ENCODE data around the gene IFT52. TPM values are rescaled to one million over a fixed set of nuclear protein-coding genes. Genes with fewer than 3 reads are reported as not detected.
"Not testable (repeated sequence)": the region's sequence is repeated elsewhere in the genome, so short reads cannot be mapped to it uniquely, and the experiment has no call there.

The IFT52 gene
- total RNA-seq, 1 donor from 2014 or later = 55.4 TPM

DNA sequence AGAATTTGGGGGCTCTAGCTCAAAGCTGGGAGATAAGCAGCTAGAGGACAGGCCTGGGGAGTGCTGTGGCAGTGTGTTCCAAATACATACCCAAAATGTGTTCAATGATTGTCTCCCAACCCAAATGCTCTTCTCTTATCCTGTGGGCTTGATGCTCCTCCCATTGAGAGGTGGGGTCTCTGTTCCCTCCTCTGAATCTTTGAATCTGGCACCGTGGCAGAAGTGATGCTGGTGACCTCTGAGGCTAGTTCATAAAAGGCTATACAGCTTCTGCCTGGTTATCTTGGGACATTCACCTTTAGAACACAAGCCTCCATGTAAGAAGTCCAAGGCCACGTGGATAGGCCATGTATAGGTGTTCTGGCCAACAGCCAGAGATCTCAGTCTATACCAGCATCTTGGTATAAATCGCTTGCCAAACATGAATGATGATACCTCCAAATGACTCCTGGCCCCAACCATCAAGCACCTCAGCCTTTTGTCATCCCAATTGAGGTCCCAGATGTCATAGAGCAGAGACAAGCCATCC, 60.3 kb downstream of the IFT52 start:
- DNase-seq (ENCODE audit: low spot score) = no peak

DNA sequence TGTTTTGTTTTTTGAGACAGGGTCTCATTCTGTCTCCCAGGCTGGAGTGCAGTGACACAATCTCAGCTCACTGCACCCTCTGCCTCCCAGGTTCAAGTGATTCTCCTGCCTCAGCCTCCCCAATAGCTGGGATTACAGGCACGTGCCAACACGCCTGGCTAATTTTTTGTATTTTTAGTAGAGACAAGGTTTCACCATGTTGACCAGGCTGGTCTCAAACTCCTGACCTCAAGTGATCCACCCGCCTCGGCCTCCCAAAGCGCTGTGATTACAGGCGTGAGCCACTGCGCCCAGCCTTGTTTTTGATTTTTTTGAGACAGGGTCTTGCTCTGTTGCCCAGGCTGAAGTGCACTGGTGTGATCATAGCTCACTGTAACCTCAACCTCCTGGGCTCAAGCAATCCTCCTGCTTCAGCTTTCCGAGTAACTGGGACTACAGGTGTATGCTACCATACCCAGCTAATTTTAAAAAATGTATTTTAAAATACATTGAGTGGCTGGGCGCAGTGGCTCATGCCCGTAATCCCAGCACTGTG, 61.0 kb downstream of the IFT52 start:
- DNase-seq (ENCODE audit: low spot score) = not testable (repeated sequence)

DNA sequence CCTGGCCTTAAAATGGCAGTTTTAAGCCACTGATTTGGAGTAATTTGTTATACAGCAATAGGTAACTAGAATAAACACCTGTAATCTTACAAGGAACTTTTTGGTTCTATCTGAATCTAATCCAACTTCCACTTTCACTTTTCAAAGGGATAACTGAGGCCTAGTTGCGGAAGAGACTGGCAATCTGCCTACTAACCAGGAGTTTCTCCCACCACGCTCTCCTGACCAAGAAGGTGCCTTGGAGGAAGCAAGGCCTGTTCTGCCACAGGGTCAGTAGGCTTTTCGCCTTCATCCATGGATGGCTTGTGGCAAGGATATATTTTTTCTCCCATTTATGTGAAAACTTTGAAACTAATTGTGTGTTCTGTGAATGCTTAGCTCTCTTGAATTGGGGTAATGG, 63.2 kb downstream of the IFT52 start:
- DNase-seq (ENCODE audit: low spot score) = no peak

DNA sequence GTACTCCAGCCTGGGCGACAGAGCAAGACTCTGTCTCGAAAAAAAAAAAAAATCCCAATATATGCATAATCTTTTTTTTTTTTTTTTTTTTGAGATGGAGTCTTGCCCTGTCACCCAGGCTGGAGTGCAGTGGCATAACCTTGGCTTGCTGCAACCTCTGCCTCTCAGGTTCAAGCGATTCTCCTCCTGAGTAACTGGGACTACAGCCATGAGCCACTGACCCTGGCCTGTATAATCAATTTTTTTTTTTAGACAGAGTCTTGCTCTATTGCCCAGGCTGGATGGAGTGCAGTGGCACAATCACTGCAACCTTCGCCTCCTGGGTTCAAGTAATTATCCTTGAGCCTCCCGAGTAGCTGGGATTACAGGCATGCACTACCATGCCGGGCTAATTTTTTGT, 64.4 kb downstream of the IFT52 start:
- DNase-seq (ENCODE audit: low spot score) = not testable (repeated sequence)

DNA sequence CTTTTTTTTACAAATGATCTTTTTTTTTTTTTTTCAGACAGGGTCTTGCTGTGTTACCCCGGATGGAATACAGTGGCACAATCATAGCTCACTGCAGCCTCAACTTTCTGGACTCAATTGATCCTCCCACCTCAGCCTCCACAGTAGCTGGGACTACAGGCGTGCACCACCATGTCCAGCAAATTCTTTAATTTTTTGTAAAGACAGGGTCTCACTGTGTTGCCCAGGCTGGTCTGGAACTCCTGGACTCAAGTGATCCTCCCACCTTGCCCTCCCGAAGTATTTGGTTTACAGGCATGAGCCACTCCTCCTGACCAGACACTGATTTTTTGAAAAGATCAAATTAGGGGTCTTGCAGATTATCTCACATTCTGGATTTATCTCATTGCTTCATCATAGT, 65.2 kb downstream of the IFT52 start:
- no peak for DNase-seq (ENCODE audit: low spot score)

GRCh38 chr20:43658069-43658722, 67.5 kb downstream of the IFT52 start:
- DNase-seq (ENCODE audit: low spot score) = no peak

GRCh38 chr20:43658723-43659419, 68.1 kb downstream of the IFT52 start:
- DNase-seq (ENCODE audit: low spot score) = no peak

GRCh38 chr20:43662943-43663655, 72.4 kb downstream of the IFT52 start:
- no peak for DNase-seq (ENCODE audit: low spot score)

DNA sequence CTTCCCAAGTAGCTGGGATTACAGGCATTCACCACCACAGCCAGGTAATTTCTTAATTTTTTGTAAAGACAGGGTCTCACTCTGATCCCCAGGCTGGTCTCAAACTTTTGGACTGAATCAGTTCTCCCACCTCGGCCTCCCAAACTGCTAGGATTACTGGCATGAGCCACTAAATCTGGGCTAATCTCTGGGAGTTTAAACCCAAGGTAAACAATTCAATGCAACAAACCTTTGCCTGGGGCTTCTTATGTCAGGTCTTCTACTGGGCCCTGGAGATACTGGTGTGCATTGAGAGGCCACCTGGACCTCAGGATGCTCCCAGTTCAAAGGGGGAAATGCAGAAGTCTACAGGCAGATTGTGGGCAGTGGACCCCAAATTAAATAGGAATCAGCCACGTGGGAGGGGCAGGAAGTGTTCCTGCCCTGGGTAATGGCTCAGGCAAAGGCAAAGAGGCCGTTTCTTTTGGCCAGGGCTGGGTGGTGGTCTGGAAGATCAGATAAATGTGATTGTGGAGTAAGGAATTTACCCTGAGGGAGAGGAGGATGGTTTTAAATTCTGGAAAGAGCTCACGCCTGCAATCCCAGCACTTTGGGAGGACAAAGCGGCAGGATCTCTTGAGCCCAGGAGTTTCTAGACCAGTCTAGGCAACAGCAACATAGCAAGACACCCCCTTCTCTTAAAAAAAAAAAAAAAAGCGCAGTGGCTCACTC, 74.9 kb downstream of the IFT52 start:
- DNase-seq (ENCODE audit: low spot score) = no peak

- DNase-seq (ENCODE audit: low spot score) = peak; percentile 21
These were observed 75.9 kb downstream of the IFT52 start, which contains the start of gene MYBL2 for GRCh38 chr20:43666376-43667328. Gene MYBL2 (plus strand): TSS chr20:43667114. CDS start chr20:43667284, 170 bp downstream.

- DNase-seq (ENCODE audit: low spot score) = no peak
These were observed 76.8 kb downstream of the IFT52 start for GRCh38 chr20:43667341-43668132.

- DNase-seq (ENCODE audit: low spot score) = no peak
These were observed 78.6 kb downstream of the IFT52 start for GRCh38 chr20:43669332-43669731.

DNA sequence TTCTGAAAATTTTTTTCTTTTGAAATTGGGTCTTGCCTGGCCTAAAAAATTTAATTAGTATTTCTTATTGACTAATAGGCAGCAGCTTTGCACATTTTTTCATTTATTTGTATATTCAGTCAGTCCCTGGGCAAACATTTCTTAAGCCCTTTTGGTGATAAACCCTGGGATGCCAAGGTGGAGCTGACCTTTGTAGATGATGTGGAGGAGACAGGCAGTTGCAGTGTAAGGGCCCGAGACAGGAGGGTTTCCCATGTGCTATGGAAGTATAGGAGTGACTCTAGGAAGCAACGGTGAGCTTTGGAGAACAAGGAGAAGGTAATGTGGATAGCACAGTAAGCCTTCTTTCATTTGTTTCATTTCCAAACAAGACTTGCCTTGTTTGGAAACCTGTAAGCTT, 79.7 kb downstream of the IFT52 start:
- DNase-seq (ENCODE audit: low spot score) = no peak

- no peak for DNase-seq (ENCODE audit: low spot score)
These were observed 85.6 kb downstream of the IFT52 start for GRCh38 chr20:43676368-43676767.

- no peak for DNase-seq (ENCODE audit: low spot score)
These were observed 90.2 kb downstream of the IFT52 start for GRCh38 chr20:43680981-43681380.

DNA sequence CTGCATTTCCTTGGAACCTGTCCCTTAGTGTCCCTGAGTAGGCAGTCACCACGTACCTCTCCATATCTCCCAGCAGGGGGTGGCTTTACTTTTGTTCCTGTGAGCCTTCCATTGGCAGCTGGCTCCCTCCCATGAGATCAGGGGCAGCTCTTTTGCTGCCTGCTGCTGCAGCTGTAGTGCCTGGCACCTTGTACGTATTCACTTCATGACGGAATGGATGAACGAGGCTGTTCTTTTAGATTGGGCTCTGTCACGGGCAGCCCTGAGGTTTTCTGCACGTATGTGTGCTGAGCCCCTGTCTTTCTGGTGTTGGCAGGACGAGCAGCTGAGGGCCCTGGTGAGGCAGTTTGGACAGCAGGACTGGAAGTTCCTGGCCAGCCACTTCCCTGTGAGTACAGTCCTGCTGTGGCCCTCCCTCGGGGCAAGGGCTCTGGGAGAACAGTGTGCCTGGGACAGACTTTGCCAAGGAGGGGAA, 90.8 kb downstream of the IFT52 start:
- no peak for DNase-seq (ENCODE audit: low spot score)

DNA sequence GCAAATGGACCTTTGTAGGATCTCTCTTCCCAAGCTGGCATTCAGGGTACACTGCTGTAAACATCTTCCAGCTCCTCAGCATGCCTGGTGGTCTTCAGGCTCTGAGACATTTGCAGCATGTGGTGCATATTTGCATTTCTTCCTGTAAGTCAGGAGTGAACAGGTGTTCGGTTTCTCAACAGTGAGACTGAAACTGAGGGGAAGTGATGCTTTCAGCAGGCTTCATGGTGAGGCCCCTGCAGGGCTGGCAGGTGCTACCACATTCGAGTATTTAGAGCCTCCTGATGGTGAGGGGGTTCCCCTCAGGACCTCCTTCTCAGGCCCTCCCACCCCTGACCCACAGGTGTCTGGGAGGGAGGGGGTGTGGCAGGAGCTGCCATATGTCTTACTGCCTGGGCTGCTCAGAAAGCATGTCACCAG, 91.3 kb downstream of the IFT52 start:
- no peak for DNase-seq (ENCODE audit: low spot score)

DNA sequence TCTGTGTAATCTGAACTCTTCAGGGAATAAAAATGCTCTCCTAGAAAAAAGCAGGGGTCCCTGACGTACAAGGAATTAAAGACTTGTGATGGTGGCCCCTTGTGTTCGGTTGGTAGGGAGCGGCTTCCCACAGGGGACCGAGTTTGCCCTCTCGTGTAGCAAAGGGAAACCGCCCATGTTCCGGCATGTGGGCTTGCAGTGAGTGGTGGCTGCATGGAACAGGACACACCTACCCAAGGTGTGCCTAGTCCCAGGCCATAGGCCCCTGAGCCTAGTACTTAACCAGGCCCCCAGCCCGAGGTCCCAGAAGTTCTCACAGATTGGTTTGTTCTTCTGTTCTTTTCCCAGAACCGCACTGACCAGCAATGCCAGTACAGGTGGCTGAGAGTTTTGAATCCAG, 91.7 kb downstream of the IFT52 start:
- no peak for DNase-seq (ENCODE audit: low spot score)

DNA sequence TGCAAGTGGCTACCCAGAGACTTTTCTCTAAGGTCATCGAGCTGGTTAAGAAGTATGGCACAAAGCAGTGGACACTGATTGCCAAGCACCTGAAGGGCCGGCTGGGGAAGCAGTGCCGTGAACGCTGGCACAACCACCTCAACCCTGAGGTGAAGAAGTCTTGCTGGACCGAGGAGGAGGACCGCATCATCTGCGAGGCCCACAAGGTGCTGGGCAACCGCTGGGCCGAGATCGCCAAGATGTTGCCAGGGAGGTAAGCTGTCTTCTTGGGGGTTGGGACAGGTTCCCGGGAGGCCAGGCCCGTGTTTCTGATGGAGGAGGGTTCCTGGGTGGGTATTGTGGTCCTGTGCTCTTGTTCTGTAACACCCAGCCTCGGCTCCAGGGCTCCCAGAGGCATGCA, 96.1 kb downstream of the IFT52 start:
- no peak for DNase-seq (ENCODE audit: low spot score)

Data from umbilical cord (tissue), 2 donors.